NCI-H524 (cell line): Measurements from ENCODE around the gene RPRD2.
A peak's percentile ranks its signal among the peaks of the same experiment; 100 is the strongest.

Experiments used
- DNase-seq, 2 experiments: peaks; one replicate each; lab custom pipeline; 2025; lab: John Stamatoyannopoulos, UW

RPRD2 gene

GRCh38 chr1:150472601-150473200, 108.8 kb downstream of the RPRD2 start:
- no peak for DNase-seq

GRCh38 chr1:150473659-150474058, 109.7 kb downstream of the RPRD2 start:
- no peak for DNase-seq

GRCh38 chr1:150474869-150475268, 110.9 kb downstream of the RPRD2 start:
- DNase-seq, result no peak

- DNase-seq, result no peak
These were observed 112.8 kb downstream of the RPRD2 start for GRCh38 chr1:150476754-150477153.

GRCh38 chr1:150477320-150477719, 113.4 kb downstream of the RPRD2 start:
- DNase-seq, result no peak

GRCh38 chr1:150477733-150478132, 113.8 kb downstream of the RPRD2 start:
- DNase-seq, result no peak

- DNase-seq, result no peak
These were observed 115.4 kb downstream of the RPRD2 start for GRCh38 chr1:150479370-150479769.

GRCh38 chr1:150479927-150480352, 116.0 kb downstream of the RPRD2 start:
- no peak for DNase-seq

- DNase-seq, result no peak
These were observed 120.5 kb downstream of the RPRD2 start for GRCh38 chr1:150484431-150484830.

GRCh38 chr1:150484861-150485260, 120.9 kb downstream of the RPRD2 start:
- DNase-seq, result no peak

- peak; percentile 96 to 99 for DNase-seq
These were observed 123.2 kb downstream of the RPRD2 start, which contains the start of gene TARS2 for GRCh38 chr1:150486966-150487762. TARS2 (plus strand) TSS chr1:150487419; CDS start chr1:150487451, 32 bp downstream.

GRCh38 chr1:150487763-150488115, 123.8 kb downstream of the RPRD2 start:
- DNase-seq, result no peak

GRCh38 chr1:150493175-150493574, 129.2 kb downstream of the RPRD2 start:
- DNase-seq, result no peak

- DNase-seq, result no peak
These were observed 134.4 kb downstream of the RPRD2 start for GRCh38 chr1:150498342-150498741.

GRCh38 chr1:150505431-150505830, 141.5 kb downstream of the RPRD2 start:
- DNase-seq, result no peak

- DNase-seq, result no peak
These were observed 144.2 kb downstream of the RPRD2 start, which contains the start of gene ECM1 for GRCh38 chr1:150507912-150508864. ECM1 (plus strand) TSS chr1:150508109; CDS start chr1:150508210, 101 bp downstream.

GRCh38 chr1:150508982-150509381, 145.0 kb downstream of the RPRD2 start:
- DNase-seq, result no peak

- no peak for DNase-seq
These were observed 147.6 kb downstream of the RPRD2 start for GRCh38 chr1:150511551-150511950.

GRCh38 chr1:150511985-150512660, 148.2 kb downstream of the RPRD2 start:
- no peak for DNase-seq

GRCh38 chr1:150512846-150513245, 148.9 kb downstream of the RPRD2 start:
- no peak for DNase-seq

- DNase-seq, result peak; percentile 26 to 55
These were observed 149.4 kb downstream of the RPRD2 start for GRCh38 chr1:150513351-150513791.

- DNase-seq, result no peak
These were observed 150.3 kb downstream of the RPRD2 start for GRCh38 chr1:150514260-150514659.
